Stomach smooth muscle (tissue), 2 donors: ENCODE results near the gene NYAP1.
"Not testable (repeated sequence)": the region's sequence is repeated elsewhere in the genome, so short reads cannot be mapped to it uniquely, and the experiment has no call there.

ENCODE experiments used
- H3K27ac ChIP-seq: one replicate; pipeline ENCODE4 v1.7.0; 2013; ENCODE audit warnings: mild to moderate bottlenecking, low read length, inconsistent platforms
- H3K27me3 ChIP-seq, 2 donors: one replicate each; pipeline ENCODE4 v1.7.0; 2013; ENCODE audit warnings: low read length in 2 of 2; ENCODE audit not compliant: insufficient read depth in 2 of 2, control insufficient read depth in 1 of 2
- H3K36me3 ChIP-seq, 2 donors: one replicate each; pipeline ENCODE4 v1.7.0; 2013; ENCODE audit warnings: low read length in 2 of 2; ENCODE audit not compliant: control insufficient read depth in 2 of 2, insufficient read depth in 2 of 2
- H3K4me1 ChIP-seq: one replicate; pipeline ENCODE4 v1.7.0; 2013; ENCODE audit warnings: low read length; ENCODE audit not compliant: control insufficient read depth, insufficient read depth
- H3K4me3 ChIP-seq, 2 donors: one replicate each; pipeline ENCODE4 v1.7.0; 2013; ENCODE audit warnings: low read length in 2 of 2
- H3K9ac ChIP-seq, 2 donors: one replicate each; pipeline ENCODE4 v1.7.0; 2013; ENCODE audit warnings: low read length in 2 of 2, mild to moderate bottlenecking in 1 of 2
- H3K9me3 ChIP-seq, 2 donors: one replicate each; pipeline ENCODE4 v1.7.0; 2013; ENCODE audit warnings: low read length in 2 of 2; ENCODE audit not compliant: control insufficient read depth in 2 of 2
- donor health status: healthy.
- donor health status: Pancreatic carcinoma.

The NYAP1 gene

GRCh38 chr7:100516135-100516812 lies 32.5 kb downstream of the NYAP1 start:
- H3K9ac ChIP-seq: no peak overlapping the region
- no peaks in the 10 kb centered on the region for H3K36me3 ChIP-seq
- no peak overlapping the region for H3K4me3 ChIP-seq
- no peaks in the 10 kb centered on the region for H3K4me1 ChIP-seq
- H3K27ac ChIP-seq: no peak overlapping the region
- no peaks in the 10 kb centered on the region for H3K9me3 ChIP-seq
- no peaks in the 10 kb centered on the region for H3K27me3 ChIP-seq

GRCh38 chr7:100517305-100517704 lies 33.6 kb downstream of the NYAP1 start:
- Histone ChIP-seq H3K4me3 (no peak overlapping the region), H3K36me3 (no peaks in the 10 kb centered on the region), H3K9ac (no peak overlapping the region), H3K4me1 (no peaks in the 10 kb centered on the region), H3K9me3 (no peaks in the 10 kb centered on the region), H3K27me3 (no peaks in the 10 kb centered on the region), H3K27ac (no peak overlapping the region)

- Histone ChIP-seq H3K27me3 (no peaks in the 10 kb centered on the region), H3K9me3 (no peaks in the 10 kb centered on the region), H3K9ac (no peak overlapping the region), H3K27ac (no peak overlapping the region), H3K4me3 (no peak overlapping the region), H3K36me3 (no peaks in the 10 kb centered on the region), H3K4me1 (no peaks in the 10 kb centered on the region)
Observed at GRCh38 chr7:100519580-100519979, 35.9 kb downstream of the NYAP1 start.

GRCh38 chr7:100520138-100520537 lies 36.4 kb downstream of the NYAP1 start:
- H3K27ac ChIP-seq: no peak overlapping the region
- H3K36me3 ChIP-seq: no peaks in the 10 kb centered on the region
- H3K9me3 ChIP-seq: no peaks in the 10 kb centered on the region
- H3K27me3 ChIP-seq: no peaks in the 10 kb centered on the region
- no peak overlapping the region for H3K9ac ChIP-seq
- no peak overlapping the region for H3K4me3 ChIP-seq
- H3K4me1 ChIP-seq: no peaks in the 10 kb centered on the region

- H3K27ac ChIP-seq: no peak overlapping the region
- H3K4me3 ChIP-seq: no peak overlapping the region
- H3K9ac ChIP-seq: no peak overlapping the region
- H3K27me3 ChIP-seq: no peaks in the 10 kb centered on the region
- H3K9me3 ChIP-seq: no peaks in the 10 kb centered on the region
- H3K4me1 ChIP-seq: no peaks in the 10 kb centered on the region
- H3K36me3 ChIP-seq: no peaks in the 10 kb centered on the region
Observed at GRCh38 chr7:100521076-100521475, 37.3 kb downstream of the NYAP1 start.

GRCh38 chr7:100521909-100522593 lies 38.3 kb downstream of the NYAP1 start:
- H3K4me1 ChIP-seq, H3K9me3 ChIP-seq, H3K9ac ChIP-seq, H3K36me3 ChIP-seq, H3K4me3 ChIP-seq, H3K27ac ChIP-seq, H3K27me3 ChIP-seq: not testable (repeated sequence)

- not testable (repeated sequence) for H3K9me3 ChIP-seq, H3K4me3 ChIP-seq, H3K27me3 ChIP-seq, H3K9ac ChIP-seq, H3K4me1 ChIP-seq, H3K27ac ChIP-seq, H3K36me3 ChIP-seq
Observed at GRCh38 chr7:100523192-100523591, 39.5 kb downstream of the NYAP1 start.

GRCh38 chr7:100528108-100528866 lies 44.6 kb downstream of the NYAP1 start:
- H3K4me3 ChIP-seq, H3K4me1 ChIP-seq, H3K36me3 ChIP-seq, H3K27ac ChIP-seq, H3K9me3 ChIP-seq, H3K27me3 ChIP-seq, H3K9ac ChIP-seq: not testable (repeated sequence)

GRCh38 chr7:100532165-100533022 lies 48.7 kb downstream of the NYAP1 start:
- no peaks in the 10 kb centered on the region for H3K4me1 ChIP-seq
- H3K36me3 ChIP-seq: no peaks in the 10 kb centered on the region
- no peak overlapping the region for H3K4me3 ChIP-seq
- no peak overlapping the region for H3K9ac ChIP-seq
- H3K27me3 ChIP-seq: no peaks in the 10 kb centered on the region
- H3K9me3 ChIP-seq: no peaks in the 10 kb centered on the region
- no peak overlapping the region for H3K27ac ChIP-seq

GRCh38 chr7:100535982-100536381 lies 52.3 kb downstream of the NYAP1 start:
- not testable (repeated sequence) for H3K36me3 ChIP-seq, H3K27me3 ChIP-seq, H3K9ac ChIP-seq, H3K27ac ChIP-seq, H3K4me3 ChIP-seq, H3K9me3 ChIP-seq
- H3K4me1 ChIP-seq: peaks cover 13% of the 10 kb centered on the region
